OCI-LY7 (cell line): Measurements from ENCODE around the gene SNRPD3. TPM values are rescaled to one million over a fixed set of nuclear protein-coding genes. Genes with fewer than 3 reads are reported as not detected.

Experiments used
- BruUV-seq: library from RNA; stranded (reverse); fragments of 400-500 nt; replicated peaks from 2 replicates; lab custom pipeline; 2021; lab: Mats Ljungman, UMichigan
- CTCF ChIA-PET: fragments of 300-600 bp; sonication (Branson Sonifier 250); formaldehyde crosslinking; loops from one replicate; lab custom pipeline; 2022; ENCODE audit warnings: antibody characterized with exemption; ENCODE audit not compliant: unreplicated experiment; lab: Charles Lee
- POLR2A ChIA-PET: fragments of 300-600 bp; sonication (Branson Sonifier 250); formaldehyde crosslinking; loops from one replicate; lab custom pipeline; 2022; ENCODE audit warnings: antibody characterized with exemption; lab: Charles Lee
- DNase-seq: peaks from one replicate; pipeline ENCODE4 v3.0.0-alpha.2; 2015; ENCODE audit warnings: low spot score
- H2AFZ ChIP-seq: fragments of 200-600 bp; sonication (generic), shearing (Covaris generic); 2 replicates; pipeline ENCODE4 v1.6.1; 2014; ENCODE audit warnings: mild to moderate bottlenecking, antibody characterized with exemption, low read length, moderate library complexity
- H3K27ac ChIP-seq: fragments of 200-600 bp; sonication (generic); 2 replicates; pipeline ENCODE4 v1.5.1; 2014; ENCODE audit warnings: mixed run types, low read depth, mild to moderate bottlenecking, moderate library complexity, low read length, inconsistent platforms; ENCODE audit not compliant: poor library complexity, severe bottlenecking
- H3K36me3 ChIP-seq: fragments of 200-600 bp; sonication (generic); 2 replicates; pipeline ENCODE4 v1.6.1; 2014; ENCODE audit warnings: mild to moderate bottlenecking, antibody characterized with exemption, low read length, moderate library complexity, mixed read lengths; ENCODE audit not compliant: insufficient read depth
- H3K4me1 ChIP-seq: fragments of 200-600 bp; sonication (generic); 2 replicates; pipeline ENCODE4 v1.5.1; 2014; ENCODE audit warnings: mild to moderate bottlenecking, low read length; ENCODE audit not compliant: insufficient read depth, poor library complexity, severe bottlenecking
- H3K4me2 ChIP-seq: fragments of 200-600 bp; sonication (generic); 2 replicates; pipeline ENCODE4 v1.6.1; 2014; ENCODE audit warnings: mild to moderate bottlenecking, low read length
- H3K4me3 ChIP-seq: fragments of 200-600 bp; sonication (generic); 2 replicates; pipeline ENCODE4 v1.5.1; 2014; ENCODE audit warnings: mild to moderate bottlenecking, low read depth, low read length; ENCODE audit not compliant: poor library complexity, severe bottlenecking
- H3K79me2 ChIP-seq: fragments of 200-600 bp; sonication (generic); 2 replicates; pipeline ENCODE4 v1.6.1; 2016; ENCODE audit warnings: low read depth, mild to moderate bottlenecking, low read length, moderate library complexity, mixed read lengths; ENCODE audit not compliant: insufficient read depth
- H3K9me2 ChIP-seq: fragments of 200-600 bp; sonication (generic); 2 replicates; pipeline ENCODE4 v1.6.1; 2016; ENCODE audit warnings: mild to moderate bottlenecking, low read length, mixed read lengths; ENCODE audit not compliant: insufficient read depth
- H3K9me3 ChIP-seq: fragments of 200-600 bp; sonication (generic); 2 replicates; pipeline ENCODE4 v1.6.1; 2014; ENCODE audit warnings: mild to moderate bottlenecking, mixed run types, low read length, mixed read lengths
- H4K20me1 ChIP-seq: fragments of 200-600 bp; sonication (generic); 2 replicates; pipeline ENCODE4 v1.6.1; 2014; ENCODE audit warnings: mild to moderate bottlenecking, antibody characterized with exemption, low read length, moderate library complexity, mixed read lengths; ENCODE audit not compliant: insufficient read depth
- CTCF ChIP-seq: fragments of 200-600 bp; sonication (generic); conservative IDR thresholded peaks from 2 replicates; pipeline ENCODE4 v1.5.1; 2014; ENCODE audit warnings: mild to moderate bottlenecking, antibody characterized with exemption, low read length, moderate library complexity, mixed read lengths
- EZH2phosphoT487 ChIP-seq: fragments of 200-600 bp; sonication (generic); IDR thresholded peaks from 2 replicates; pipeline ENCODE4 v1.6.1; 2018; ENCODE audit warnings: low read depth, borderline replicate concordance, mild to moderate bottlenecking, mixed run types, antibody characterized with exemption, low read length, moderate library complexity, mixed read lengths
- intact Hi-C: fragments of 100-400 bp; cut with micrococcal nuclease; formaldehyde crosslinking; loops from one replicate; pipeline ENCODE4 v1.10.0; 2022; ENCODE audit not compliant: unreplicated experiment
- total RNA-seq, 2 experiments: library from RNA; depleted of rRNA in 1 of 2; stranded (reverse); fragments of >200 nt in 1 of 2; shearing (Covaris generic) in 1 of 2; gene quantifications; 2 replicates each; pipeline ENCODE4 v1.2.3, GENCODE V29; 2014 to 2022

SNRPD3 gene
- total RNA-seq, 2 experiments from 2014 or later: 166 to 264 TPM

- H3K4me3 ChIP-seq: no peak overlapping the region
- H3K27ac ChIP-seq: no peak overlapping the region
- ChIA-PET CTCF (no interaction called here), POLR2A (no interaction called here)
- no peak for DNase-seq
- no peaks in the 10 kb centered on the region for H3K9me2 ChIP-seq
- H2AFZ ChIP-seq: no peak overlapping the region
- peaks cover 70% of the 10 kb centered on the region for H3K79me2 ChIP-seq
- H3K36me3 ChIP-seq: peaks cover 88% of the 10 kb centered on the region
- TF ChIP-seq CTCF (no peak), EZH2phosphoT487 (no peak)
- BruUV-seq: no TSS peak
- peaks cover 24% of the 10 kb centered on the region for H4K20me1 ChIP-seq
- no peak overlapping the region for H3K4me2 ChIP-seq
- intact Hi-C loops: no loop called here
- H3K4me1 ChIP-seq: no peaks in the 10 kb centered on the region
- no peaks in the 10 kb centered on the region for H3K9me3 ChIP-seq
These were observed 9.3 kb downstream of the SNRPD3 start for GRCh38 chr22:24565077-24565476.

- Histone ChIP-seq H3K36me3 (peaks cover 93% of the 10 kb centered on the region), H3K4me2 (no peak overlapping the region), H3K4me1 (no peaks in the 10 kb centered on the region), H3K9me2 (no peaks in the 10 kb centered on the region), H2AFZ (no peak overlapping the region), H3K79me2 (peaks cover 51% of the 10 kb centered on the region), H3K27ac (no peak overlapping the region), H4K20me1 (peaks cover 15% of the 10 kb centered on the region; the same call in 1 of the 2 replicates), H3K4me3 (no peak overlapping the region), H3K9me3 (no peaks in the 10 kb centered on the region)
- intact Hi-C loops: no loop called here
- TF ChIP-seq CTCF: no peak
- no peak for TF ChIP-seq EZH2phosphoT487
- ChIA-PET POLR2A (no interaction called here), CTCF (no interaction called here)
- no peak for DNase-seq
- no TSS peak for BruUV-seq
These were observed 11.2 kb downstream of the SNRPD3 start for GRCh38 chr22:24566899-24567511.

- Histone ChIP-seq H2AFZ (no peak overlapping the region), H3K27ac (no peak overlapping the region), H3K36me3 (peaks cover 94% of the 10 kb centered on the region), H3K9me2 (no peaks in the 10 kb centered on the region), H3K79me2 (peaks cover 44% of the 10 kb centered on the region), H4K20me1 (peaks cover 15% of the 10 kb centered on the region; the same call in 1 of the 2 replicates), H3K4me2 (no peak overlapping the region), H3K4me3 (no peak overlapping the region), H3K9me3 (no peaks in the 10 kb centered on the region), H3K4me1 (no peaks in the 10 kb centered on the region)
- ChIA-PET CTCF (no interaction called here), POLR2A (no interaction called here)
- no TSS peak for BruUV-seq
- TF ChIP-seq EZH2phosphoT487 (no peak), CTCF (no peak)
- DNase-seq: no peak
- intact Hi-C loops: no loop called here
These were observed 11.9 kb downstream of the SNRPD3 start for GRCh38 chr22:24567668-24568067.
